ENCODE data around the gene MKLN1.
A peak's percentile ranks its signal among the peaks of the same experiment; 100 is the strongest.

GRCh38 chr7:131540491-131541162 is 213.0 kb downstream of the MKLN1 start:
- TF ChIP-seq CTCF (IDR thresholded peaks at IDR 0.05) (peak in 3 of 6 experiments; percentile 3 to 10 (median 8)), POLR2A (IDR thresholded peaks at IDR 0.05) (no peak)

All from esophagus squamous epithelium (tissue), 4 donors.